Measurements from ENCODE around the gene GPANK1. TPM values are rescaled to one million over a fixed set of nuclear protein-coding genes. Genes with fewer than 3 reads are reported as not detected.

Gene GPANK1
- total RNA-seq, 4 donors from 2014 or later: 6.9 to 16.0 (median 10.9) TPM

DNA sequence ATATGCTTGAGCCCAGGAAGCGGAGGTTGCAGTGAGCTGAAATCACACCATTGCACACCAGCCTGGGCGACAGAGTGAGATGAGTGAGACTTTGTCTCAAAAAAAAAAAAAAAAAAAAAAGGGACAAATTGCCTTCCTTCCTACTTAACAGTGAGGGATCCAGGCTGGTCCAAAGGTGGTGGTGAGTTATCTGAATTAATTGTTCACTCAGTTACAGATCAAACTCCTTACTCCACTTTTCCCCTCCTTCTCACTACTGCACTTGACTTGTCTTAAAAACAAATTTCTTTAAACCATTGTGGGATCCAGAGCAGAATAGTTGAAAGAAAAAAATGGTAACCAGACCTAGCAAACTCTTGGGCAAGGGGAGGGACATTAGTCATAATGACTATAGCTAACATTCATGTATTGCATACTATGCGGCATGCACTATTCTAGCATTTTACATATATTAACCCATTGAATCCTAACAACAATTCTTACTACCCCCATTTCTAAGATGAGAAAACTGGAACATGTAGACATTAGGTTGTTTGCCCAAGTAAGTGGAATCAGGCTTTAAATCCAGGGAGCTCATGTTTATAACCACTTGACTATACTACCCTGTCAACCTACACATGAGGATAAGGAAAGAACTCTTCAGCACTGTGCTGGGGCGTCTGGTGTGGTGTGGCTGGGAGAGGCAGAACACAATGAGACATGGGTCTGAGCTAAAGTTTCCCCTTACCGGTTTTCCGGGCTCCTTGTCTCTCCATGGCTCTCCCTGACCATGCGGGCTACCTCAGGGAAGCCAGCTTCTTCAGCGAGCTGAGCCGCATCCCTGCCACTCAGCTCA, 1.5 kb downstream of the GPANK1 start:
- no peak for TF ChIP-seq POLR2A (IDR thresholded peaks at IDR 0.05)
- TF ChIP-seq, protein P1, sequence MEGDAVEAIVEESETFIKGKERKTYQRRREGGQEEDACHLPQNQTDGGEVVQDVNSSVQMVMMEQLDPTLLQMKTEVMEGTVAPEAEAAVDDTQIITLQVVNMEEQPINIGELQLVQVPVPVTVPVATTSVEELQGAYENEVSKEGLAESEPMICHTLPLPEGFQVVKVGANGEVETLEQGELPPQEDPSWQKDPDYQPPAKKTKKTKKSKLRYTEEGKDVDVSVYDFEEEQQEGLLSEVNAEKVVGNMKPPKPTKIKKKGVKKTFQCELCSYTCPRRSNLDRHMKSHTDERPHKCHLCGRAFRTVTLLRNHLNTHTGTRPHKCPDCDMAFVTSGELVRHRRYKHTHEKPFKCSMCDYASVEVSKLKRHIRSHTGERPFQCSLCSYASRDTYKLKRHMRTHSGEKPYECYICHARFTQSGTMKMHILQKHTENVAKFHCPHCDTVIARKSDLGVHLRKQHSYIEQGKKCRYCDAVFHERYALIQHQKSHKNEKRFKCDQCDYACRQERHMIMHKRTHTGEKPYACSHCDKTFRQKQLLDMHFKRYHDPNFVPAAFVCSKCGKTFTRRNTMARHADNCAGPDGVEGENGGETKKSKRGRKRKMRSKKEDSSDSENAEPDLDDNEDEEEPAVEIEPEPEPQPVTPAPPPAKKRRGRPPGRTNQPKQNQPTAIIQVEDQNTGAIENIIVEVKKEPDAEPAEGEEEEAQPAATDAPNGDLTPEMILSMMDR (IDR thresholded peaks at IDR 0.05): no peak
- intact Hi-C loops (cut with DNase I): no loop called here
- DNase-seq: no peak
- peak overlapping the region; percentile 93 to 99 (median 99) for H3K27ac ChIP-seq
- peaks cover 32 to 77% (median 46%) of the 10 kb centered on the region in 3 donors for H3K4me1 ChIP-seq
- peak overlapping the region in 3 of 4 donors; percentile 88 to 92 (median 90) for H3K4me3 ChIP-seq
- H3K9me3 ChIP-seq: no peaks in the 10 kb centered on the region
- peaks cover 4 to 46% (median 17%) of the 10 kb centered on the region in 3 donors for H3K36me3 ChIP-seq
- no peaks in the 10 kb centered on the region for H3K27me3 ChIP-seq
- WGBS, 2 donors: 41 to 42% methylated on average over 5 to 7 of the region's 9 CpGs

DNA sequence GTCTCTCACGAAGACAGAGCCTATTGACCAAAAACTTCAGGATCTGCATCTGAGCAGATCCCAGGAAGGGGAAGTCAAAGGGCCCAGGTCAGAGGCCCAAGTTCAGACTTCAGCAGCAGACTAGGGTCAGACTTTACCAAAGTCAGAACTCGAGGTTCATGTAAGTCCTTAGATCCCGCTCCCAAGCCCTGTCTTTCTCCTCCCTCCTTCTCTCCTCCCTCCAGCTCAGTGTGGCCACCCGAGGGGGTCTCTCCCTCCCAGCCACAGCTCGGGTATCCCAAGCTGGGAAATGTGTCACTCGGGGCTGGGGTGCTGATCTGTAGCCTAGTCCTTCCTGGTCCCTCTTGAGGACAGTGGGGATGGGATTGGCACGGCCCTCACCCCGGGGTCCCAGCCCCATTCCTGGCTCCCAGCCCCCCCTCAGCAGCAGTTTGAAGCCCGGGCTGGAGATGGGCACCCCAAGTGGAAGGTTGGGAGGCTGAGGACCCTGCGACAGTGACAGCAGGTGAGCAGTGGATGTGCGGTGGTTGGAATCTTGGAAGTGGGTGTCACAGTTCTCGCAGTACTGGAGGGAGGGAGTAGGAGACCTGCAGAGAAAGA, 2.6 kb downstream of the GPANK1 start:
- Histone ChIP-seq H3K27me3 (no peaks in the 10 kb centered on the region), H3K4me1 (peaks cover 38 to 77% (median 46%) of the 10 kb centered on the region in 3 donors), H3K4me3 (no peak overlapping the region), H3K27ac (peak overlapping the region in 2 of 4 donors; percentile 10 to 31), H3K36me3 (peaks cover 0 to 46% (median 9%) of the 10 kb centered on the region in 3 donors), H3K9me3 (no peaks in the 10 kb centered on the region)
- no peak for DNase-seq
- TF ChIP-seq, protein P1 (IDR thresholded peaks at IDR 0.05): no peak
- no peak for TF ChIP-seq POLR2A (IDR thresholded peaks at IDR 0.05)
- WGBS, 2 donors: 83 to 91% methylated on average over 7 to 9 of the region's 12 CpGs
- intact Hi-C loops (cut with DNase I): no loop called here

DNA sequence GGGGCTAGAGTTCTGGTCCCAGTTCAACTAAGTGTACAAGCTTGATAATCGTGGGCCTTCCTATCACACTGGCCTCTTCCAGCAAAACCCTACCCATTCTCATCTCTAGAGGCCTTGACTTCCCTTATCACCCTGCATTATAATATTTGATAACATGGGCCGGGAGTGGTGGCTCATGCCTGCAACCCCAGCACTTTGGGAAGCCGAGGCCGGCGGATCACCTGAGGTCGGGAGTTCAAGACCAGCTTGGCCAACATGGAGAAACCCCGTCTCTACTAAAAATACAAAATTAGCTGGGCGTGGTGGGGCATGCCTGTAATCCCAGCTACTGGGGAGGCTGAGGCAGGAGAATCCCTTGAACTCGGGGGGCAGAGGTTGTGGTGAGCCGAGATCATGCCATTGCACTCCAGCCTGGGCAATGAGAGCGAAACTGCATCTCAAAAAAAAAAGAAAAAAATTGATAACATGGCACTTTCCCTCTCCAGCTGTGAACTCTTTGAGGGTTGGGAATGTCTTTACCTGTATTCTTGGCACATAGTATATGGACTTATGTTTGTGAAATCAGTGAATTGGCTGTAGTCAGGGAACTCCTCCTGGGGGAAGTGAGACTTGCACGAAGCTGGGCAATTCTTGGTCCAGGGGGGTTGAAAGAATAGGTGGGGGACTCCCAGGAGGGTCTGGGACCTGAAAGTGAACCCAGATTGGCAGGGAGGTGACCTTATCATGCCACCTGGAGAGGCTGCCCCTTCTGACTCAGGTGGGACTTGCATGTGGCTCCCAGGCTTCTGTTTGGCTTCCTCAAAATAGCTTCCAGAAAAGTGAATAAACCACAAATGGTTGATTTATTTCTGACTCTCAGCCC, 3.3 kb downstream of the GPANK1 start:
- H3K4me3 ChIP-seq: peak overlapping the region in 3 of 4 donors; percentile 68 to 78 (median 73)
- 73 to 83% methylated on average over 9 to 11 of the region's 12 CpGs for WGBS, 2 donors
- H3K27ac ChIP-seq: peak overlapping the region; percentile 90 to 95 (median 92)
- intact Hi-C loops (cut with DNase I): no loop called here
- DNase-seq: no peak
- H3K27me3 ChIP-seq: no peaks in the 10 kb centered on the region
- TF ChIP-seq POLR2A (IDR thresholded peaks at IDR 0.05): no peak
- TF ChIP-seq, protein P1 (IDR thresholded peaks at IDR 0.05): no peak
- H3K9me3 ChIP-seq: no peaks in the 10 kb centered on the region
- peaks cover under 1 to 48% (median 9%) of the 10 kb centered on the region in 3 donors for H3K36me3 ChIP-seq
- peaks cover 31 to 73% (median 39%) of the 10 kb centered on the region in 3 donors for H3K4me1 ChIP-seq

DNA sequence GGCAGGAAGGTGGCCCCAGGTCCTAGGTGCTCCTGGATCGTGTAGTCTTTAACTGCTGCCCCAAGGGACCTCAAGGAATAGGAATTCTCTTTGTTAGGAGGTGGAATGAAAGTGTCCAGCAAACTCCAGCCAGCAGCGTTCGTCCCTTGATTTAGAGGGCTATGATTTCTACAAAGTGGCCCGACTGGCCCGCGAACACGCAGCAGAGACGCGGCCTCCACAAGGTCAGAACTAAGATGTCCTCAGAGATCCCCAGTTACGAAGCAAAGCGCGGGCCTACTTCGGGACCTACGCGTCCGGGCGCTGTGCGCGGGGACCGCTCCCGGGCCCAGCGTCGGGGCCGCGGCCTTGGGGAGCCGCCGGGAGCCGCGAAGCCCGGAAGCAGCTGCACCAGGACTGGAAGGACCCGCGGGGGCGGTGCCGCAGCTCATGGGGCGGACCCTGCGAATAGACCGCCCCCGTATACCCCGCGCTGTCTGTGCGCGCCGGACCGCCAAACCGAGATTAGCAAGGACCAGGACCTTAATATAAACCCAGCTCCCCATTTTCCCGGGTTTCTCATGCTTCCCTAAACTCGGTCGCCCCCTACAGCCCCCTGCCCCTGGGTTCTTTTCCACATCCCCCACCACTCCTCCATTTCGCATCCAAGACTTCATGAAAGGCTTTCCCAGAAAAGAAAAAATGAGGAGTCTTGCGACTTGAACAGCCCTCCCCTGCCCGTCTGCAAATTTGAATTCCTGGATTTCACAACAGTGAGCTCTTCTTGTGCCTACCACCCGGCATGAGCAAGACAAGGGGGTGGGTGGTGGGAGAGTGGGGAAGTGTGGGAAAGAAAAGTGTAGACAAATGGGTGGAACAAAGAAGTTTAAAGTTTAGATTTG, 4.2 kb downstream of the GPANK1 start, which contains the start of gene C6orf47:
C6orf47 (minus strand) TSS at position 398 of the 881 bp plus-strand sequence. CDS start 831 bp downstream, outside the sequence.
- WGBS, 2 donors: 0% methylated on average over 2 to 21 of the region's 52 CpGs
- Histone ChIP-seq H3K27me3 (no peaks in the 10 kb centered on the region), H3K4me3 (peak within 1 kb of the TSS; percentile 52 to 78 (median 70)), H3K27ac (peak within 1 kb of the TSS; percentile 90 to 95 (median 92)), H3K36me3 (peaks cover 4 to 57% (median 13%) of the 10 kb centered on the region in 3 donors), H3K9me3 (no peaks in the 10 kb centered on the region), H3K4me1 (peaks cover 31 to 74% (median 37%) of the 10 kb centered on the region in 3 donors)
- no peak for DNase-seq
- intact Hi-C loops (cut with DNase I): no loop called here
- peak in 3 of 4 donors; percentile 26 to 91 (median 89) for TF ChIP-seq POLR2A (IDR thresholded peaks at IDR 0.05)
- TF ChIP-seq, protein P1 (IDR thresholded peaks at IDR 0.05): peak in 1 of 6 experiments; percentile 14

All from esophagus squamous epithelium (tissue), 5 donors.